Caco-2 (cell line): ENCODE measurements around the gene NRIP1. TPM values are rescaled to one million over a fixed set of nuclear protein-coding genes. Genes with fewer than 3 reads are reported as not detected.
A peak's percentile ranks its signal among the peaks of the same experiment; 100 is the strongest.

Source experiments
- BruUV-seq: library from RNA; stranded (reverse); fragments of 400-500 nt; replicated peaks from 2 replicates; lab custom pipeline; 2021; lab: Mats Ljungman, UMichigan
- CTCF ChIA-PET: fragments of 300-600 bp; sonication (Branson Sonifier 250); formaldehyde crosslinking; loops from one replicate; lab custom pipeline; 2022; ENCODE audit warnings: antibody characterized with exemption; lab: Charles Lee
- POLR2A ChIA-PET: fragments of 300-600 bp; sonication (Branson Sonifier 250); formaldehyde crosslinking; loops from one replicate; lab custom pipeline; 2022; ENCODE audit warnings: antibody characterized with exemption; lab: Charles Lee
- DNase-seq, 2 experiments: peaks; one replicate each; pipeline versions ENCODE4 v3.0.0 to v3.0.0-alpha.2; 2020 to 2022
- H3K27me3 ChIP-seq: replicated peaks from 2 replicates; pipeline ENCODE4 v1.6.0; 2011; ENCODE audit warnings: low read length; ENCODE audit not compliant: control insufficient read depth, insufficient read depth
- H3K36me3 ChIP-seq: 2 replicates; pipeline ENCODE4 v1.5.1; 2011; ENCODE audit warnings: low read length; ENCODE audit not compliant: control insufficient read depth, insufficient read depth
- H3K4me1 ChIP-seq: fragments of 250-450 bp; sonication (Bioruptor Pico); 2 replicates; pipeline ENCODE4 v1.5.1; 2020; ENCODE audit warnings: mild to moderate bottlenecking
- H3K4me3 ChIP-seq: 2 replicates; pipeline ENCODE4 v1.5.1; 2011; ENCODE audit warnings: low read depth, mild to moderate bottlenecking, control low read depth, low read length
- H3K9me3 ChIP-seq: fragments of 250-450 bp; sonication (Bioruptor Pico); 2 replicates; pipeline ENCODE4 v1.5.1; 2020; ENCODE audit warnings: mild to moderate bottlenecking, moderate library complexity
- H3K27ac Mint-ChIP-seq: one replicate; pipeline ENCODE4 v1.8.0; 2022; ENCODE audit warnings: mixed read lengths; ENCODE audit not compliant: unreplicated experiment
- H3K27me3 Mint-ChIP-seq: one replicate; pipeline ENCODE4 v1.8.0; 2022; ENCODE audit warnings: mixed read lengths; ENCODE audit not compliant: insufficient read depth, unreplicated experiment
- H3K36me3 Mint-ChIP-seq: one replicate; pipeline ENCODE4 v1.8.0; 2022; ENCODE audit warnings: mild to moderate bottlenecking, mixed read lengths; ENCODE audit not compliant: insufficient read depth, unreplicated experiment
- H3K4me1 Mint-ChIP-seq: one replicate; pipeline ENCODE4 v1.8.0; 2022; ENCODE audit warnings: low read depth, mixed read lengths; ENCODE audit not compliant: unreplicated experiment
- H3K4me3 Mint-ChIP-seq: one replicate; pipeline ENCODE4 v1.8.0; 2022; ENCODE audit warnings: mild to moderate bottlenecking, moderate library complexity, mixed read lengths; ENCODE audit not compliant: unreplicated experiment
- H3K9me3 Mint-ChIP-seq: one replicate; pipeline ENCODE4 v1.8.0; 2022; ENCODE audit warnings: mixed read lengths; ENCODE audit not compliant: unreplicated experiment
- intact Hi-C: fragments of 100-400 bp; cut with micrococcal nuclease; formaldehyde crosslinking; loops from one replicate; pipeline ENCODE4 v1.10.0; 2022; ENCODE audit not compliant: unreplicated experiment
- total RNA-seq: library from RNA; stranded (reverse); gene quantifications from 2 replicates; pipeline ENCODE4 v1.2.3, GENCODE V29; 2022
- TF ChIP-seq, protein P1 (sequence below), 2 experiments: fragments of 200-600 bp in 1 of 2; IDR thresholded peaks; 1 replicate in 1 of 2; 2 replicates in 1 of 2; pipeline versions ENCODE4 v1.5.1 to v1.8.0; 2011 to 2022; ENCODE audit warnings: antibody characterized with exemption in 1 of 2, control low read depth in 1 of 2, inconsistent platforms in 1 of 2, low read depth in 1 of 2, low read length in 1 of 2, mild to moderate bottlenecking in 1 of 2, moderate library complexity in 1 of 2; ENCODE audit not compliant: insufficient read depth in 1 of 2, severe bottlenecking in 1 of 2, unreplicated experiment in 1 of 2

Gene NRIP1
- total RNA-seq, 1 experiment from 2014 or later: 28.6 TPM

DNA sequence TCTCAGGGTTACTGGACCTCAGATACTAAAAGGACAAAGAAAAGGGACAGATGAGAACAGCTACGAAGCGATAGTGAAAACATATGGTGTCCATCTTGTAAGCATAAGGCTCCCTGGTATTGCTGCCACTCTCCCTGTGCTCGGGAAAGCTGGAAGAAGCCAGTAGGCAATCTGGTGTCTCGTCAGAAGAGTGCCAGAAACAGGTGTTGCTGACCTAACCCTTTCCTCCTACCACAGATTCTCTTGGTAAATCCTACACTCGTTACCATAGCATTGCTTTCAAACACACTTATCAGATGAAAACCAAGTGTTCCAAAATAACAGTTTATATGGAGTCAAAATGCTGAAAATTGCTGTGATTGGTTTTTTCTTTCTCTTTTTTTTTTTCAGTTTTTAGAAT, 146.3 kb downstream of the NRIP1 start:
- Mint-ChIP-seq H3K4me1 (peaks cover 18% of the 10 kb centered on the region), H3K9me3 (no peaks in the 10 kb centered on the region), H3K36me3 (no peaks in the 10 kb centered on the region), H3K27ac (no peak overlapping the region), H3K27me3 (no peaks in the 10 kb centered on the region), H3K4me3 (no peak overlapping the region)
- Histone ChIP-seq H3K27me3 (no peaks in the 10 kb centered on the region), H3K4me1 (peaks cover 20% of the 10 kb centered on the region), H3K4me3 (no peak overlapping the region), H3K9me3 (no peaks in the 10 kb centered on the region), H3K36me3 (no peaks in the 10 kb centered on the region)
- intact Hi-C loops: no loop called here
- ChIA-PET POLR2A (no interaction called here), CTCF (no interaction called here)
- DNase-seq: no peak
- TF ChIP-seq, protein P1, sequence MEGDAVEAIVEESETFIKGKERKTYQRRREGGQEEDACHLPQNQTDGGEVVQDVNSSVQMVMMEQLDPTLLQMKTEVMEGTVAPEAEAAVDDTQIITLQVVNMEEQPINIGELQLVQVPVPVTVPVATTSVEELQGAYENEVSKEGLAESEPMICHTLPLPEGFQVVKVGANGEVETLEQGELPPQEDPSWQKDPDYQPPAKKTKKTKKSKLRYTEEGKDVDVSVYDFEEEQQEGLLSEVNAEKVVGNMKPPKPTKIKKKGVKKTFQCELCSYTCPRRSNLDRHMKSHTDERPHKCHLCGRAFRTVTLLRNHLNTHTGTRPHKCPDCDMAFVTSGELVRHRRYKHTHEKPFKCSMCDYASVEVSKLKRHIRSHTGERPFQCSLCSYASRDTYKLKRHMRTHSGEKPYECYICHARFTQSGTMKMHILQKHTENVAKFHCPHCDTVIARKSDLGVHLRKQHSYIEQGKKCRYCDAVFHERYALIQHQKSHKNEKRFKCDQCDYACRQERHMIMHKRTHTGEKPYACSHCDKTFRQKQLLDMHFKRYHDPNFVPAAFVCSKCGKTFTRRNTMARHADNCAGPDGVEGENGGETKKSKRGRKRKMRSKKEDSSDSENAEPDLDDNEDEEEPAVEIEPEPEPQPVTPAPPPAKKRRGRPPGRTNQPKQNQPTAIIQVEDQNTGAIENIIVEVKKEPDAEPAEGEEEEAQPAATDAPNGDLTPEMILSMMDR (IDR thresholded peaks at IDR 0.05; ENCODE audit: insufficient read depth in 1 of 2, low read depth in 1 of 2, low read length in 1 of 2, severe bottlenecking in 1 of 2, unreplicated experiment in 1 of 2): no peak
- no TSS peak for BruUV-seq

DNA sequence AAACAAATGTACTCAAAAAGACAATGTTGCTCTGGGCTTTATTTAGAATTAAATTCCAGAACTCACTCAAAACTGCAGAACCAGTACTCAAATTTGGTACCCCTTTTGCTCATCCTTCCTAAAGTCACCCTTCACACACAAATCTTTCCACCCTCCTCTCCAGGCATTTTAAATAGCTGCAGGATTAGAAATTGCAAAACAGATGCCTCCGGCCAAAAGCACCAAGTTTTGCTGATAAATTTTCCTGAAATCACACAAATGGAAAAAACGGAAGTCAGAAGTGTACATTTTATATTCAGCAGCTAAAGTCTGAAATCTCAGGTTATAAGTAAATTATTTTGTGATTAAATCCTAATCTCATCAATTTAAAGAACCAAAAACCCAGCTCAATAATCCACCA, 147.0 kb downstream of the NRIP1 start:
- no TSS peak for BruUV-seq
- H3K36me3 Mint-ChIP-seq: no peaks in the 10 kb centered on the region
- Histone ChIP-seq H3K4me3 (no peak overlapping the region), H3K4me1 (peaks cover 20% of the 10 kb centered on the region), H3K27me3 (no peaks in the 10 kb centered on the region), H3K36me3 (no peaks in the 10 kb centered on the region), H3K9me3 (no peaks in the 10 kb centered on the region)
- CTCF ChIA-PET: no interaction called here
- POLR2A ChIA-PET: no interaction called here
- DNase-seq: no peak
- intact Hi-C loops: no loop called here
- no peak overlapping the region for H3K27ac Mint-ChIP-seq
- H3K9me3 Mint-ChIP-seq: no peaks in the 10 kb centered on the region
- H3K27me3 Mint-ChIP-seq: no peaks in the 10 kb centered on the region
- H3K4me1 Mint-ChIP-seq: peaks cover 18% of the 10 kb centered on the region
- TF ChIP-seq, protein P1 (IDR thresholded peaks at IDR 0.05; ENCODE audit: insufficient read depth in 1 of 2, low read depth in 1 of 2, low read length in 1 of 2, severe bottlenecking in 1 of 2, unreplicated experiment in 1 of 2): no peak
- no peak overlapping the region for H3K4me3 Mint-ChIP-seq

DNA sequence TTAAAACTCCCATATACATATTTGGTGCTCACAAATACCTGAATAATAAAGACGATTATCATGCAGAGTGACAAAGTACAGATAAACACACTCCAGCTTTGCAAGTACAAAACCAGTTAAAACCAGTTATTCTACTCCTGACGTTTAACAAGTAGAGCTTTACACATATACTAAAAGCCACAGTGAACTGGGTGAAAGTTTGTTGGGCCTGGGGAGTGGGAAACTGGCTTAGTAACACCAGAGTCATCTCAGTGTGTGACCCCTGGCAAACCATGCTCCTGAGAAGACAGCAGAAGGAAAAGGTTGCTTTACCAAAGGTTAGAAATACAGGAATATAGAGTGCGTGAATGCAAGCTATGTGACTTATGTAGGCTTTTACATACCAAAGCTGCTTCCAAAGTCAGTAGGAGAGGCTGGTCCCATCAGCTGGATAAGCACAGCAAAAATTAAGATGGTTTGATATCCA, 148.1 kb downstream of the NRIP1 start:
- peaks cover 18% of the 10 kb centered on the region for H3K4me1 Mint-ChIP-seq
- H3K36me3 ChIP-seq: no peaks in the 10 kb centered on the region
- intact Hi-C loops: no loop called here
- H3K9me3 ChIP-seq: no peaks in the 10 kb centered on the region
- H3K27ac Mint-ChIP-seq: peak overlapping the region; percentile 85
- no peaks in the 10 kb centered on the region for H3K36me3 Mint-ChIP-seq
- H3K27me3 ChIP-seq: no peaks in the 10 kb centered on the region
- TF ChIP-seq, protein P1 (IDR thresholded peaks at IDR 0.05; ENCODE audit: insufficient read depth in 1 of 2, low read depth in 1 of 2, low read length in 1 of 2, severe bottlenecking in 1 of 2, unreplicated experiment in 1 of 2): no peak
- ChIA-PET POLR2A (interaction anchor here (0.6 kb wide), 1 partner anchor 975 kb away, joined by 4 read pairs; no protein-coding TSS in a partner anchor), CTCF (no interaction called here)
- H3K4me3 ChIP-seq: no peak overlapping the region
- BruUV-seq: no TSS peak
- no peaks in the 10 kb centered on the region for H3K9me3 Mint-ChIP-seq
- H3K27me3 Mint-ChIP-seq: no peaks in the 10 kb centered on the region
- H3K4me3 Mint-ChIP-seq: no peak overlapping the region
- peaks cover 20% of the 10 kb centered on the region for H3K4me1 ChIP-seq
- peak; percentile 34 to 54 for DNase-seq
